Stimulated activated CD8-positive, alpha-beta memory T cell treated with anti-CD3 and anti-CD28 coated beads, Interleukin-15, amount 100 ng/mL, for 48 hours (primary cell): Measurements from ENCODE around the gene PDCD10.
A peak's percentile ranks its signal among the peaks of the same experiment; 100 is the strongest.

ENCODE experiments used
- DNase-seq, 2 donors: peaks; one replicate each; pipeline ENCODE4 v3.0.0-alpha.2; 2020; ENCODE audit warnings: low read depth in 2 of 2

The PDCD10 gene

GRCh38 chr3:167734498-167735232, at the start of gene PDCD10:
Gene PDCD10, minus strand, starts transcription at chr3:167734892. Its CDS starts 14,735 bp downstream, at chr3:167720157.
- peak; percentile 93 to 94 for DNase-seq

- DNase-seq, result no peak
Observed at GRCh38 chr3:167783781-167784180, 49.1 kb upstream of the PDCD10 start.

- DNase-seq, result no peak
Observed at GRCh38 chr3:167780214-167780883, 45.7 kb upstream of the PDCD10 start.

- no peak for DNase-seq
Observed at GRCh38 chr3:167777356-167777755, 42.7 kb upstream of the PDCD10 start.

- no peak for DNase-seq
Observed at GRCh38 chr3:167776066-167776685, 41.5 kb upstream of the PDCD10 start.

- DNase-seq, result no peak
Observed at GRCh38 chr3:167773584-167773983, 38.9 kb upstream of the PDCD10 start.

GRCh38 chr3:167772992-167773391, 38.3 kb upstream of the PDCD10 start:
- no peak for DNase-seq

GRCh38 chr3:167762296-167762695, 27.6 kb upstream of the PDCD10 start:
- DNase-seq, result no peak

- no peak for DNase-seq
Observed at GRCh38 chr3:167761302-167761701, 26.6 kb upstream of the PDCD10 start.

DNA sequence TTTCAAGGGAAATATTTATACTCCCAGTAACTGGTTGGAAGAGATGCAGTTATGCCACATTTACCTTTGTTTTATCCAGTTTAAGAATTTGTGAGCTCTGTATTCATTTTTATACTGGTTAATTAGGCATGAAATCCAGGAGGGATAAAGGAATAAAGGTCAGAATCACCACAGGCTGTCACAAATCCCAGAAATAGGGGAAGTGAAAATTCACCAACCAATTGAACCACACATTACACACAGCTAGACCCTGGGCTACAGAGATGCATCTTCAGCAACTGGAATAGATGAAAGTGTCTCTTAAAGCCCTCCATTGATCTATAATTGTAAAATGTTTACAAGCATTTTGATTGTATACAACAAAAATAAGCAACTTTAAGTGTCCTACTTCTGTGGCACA, 19.4 kb upstream of the PDCD10 start:
- DNase-seq, result no peak

DNA sequence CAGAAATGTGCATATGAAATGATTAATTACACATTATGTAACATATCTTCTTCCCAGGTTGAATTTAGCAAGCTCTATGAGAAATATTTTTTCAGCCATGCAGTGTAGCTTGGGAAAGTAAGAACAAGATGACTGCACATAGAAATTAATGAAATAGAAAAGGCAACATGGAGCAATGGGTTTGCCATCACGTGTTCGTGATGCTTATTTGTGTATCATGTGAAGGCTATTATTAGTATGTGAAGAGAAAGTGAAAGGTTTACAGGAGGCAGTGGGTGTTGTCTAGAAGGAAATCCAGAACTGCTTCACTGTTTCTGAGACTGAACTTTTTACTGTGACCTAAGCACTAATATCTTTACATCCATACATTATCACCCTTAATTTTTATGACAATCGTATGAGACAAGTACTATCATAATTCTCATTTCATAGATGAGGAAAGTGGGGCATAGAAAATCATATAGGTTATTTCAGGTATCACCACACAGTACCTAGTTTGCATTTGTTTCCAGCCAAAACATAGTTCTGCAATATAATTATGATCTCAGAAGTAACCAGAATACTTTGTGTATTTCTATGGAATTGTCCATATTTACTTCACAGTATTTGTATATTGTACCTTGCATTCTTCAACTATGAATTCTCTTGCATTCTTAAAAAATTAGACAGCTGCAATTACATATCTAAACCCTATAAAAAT, 15.7 kb upstream of the PDCD10 start:
- no peak for DNase-seq

DNA sequence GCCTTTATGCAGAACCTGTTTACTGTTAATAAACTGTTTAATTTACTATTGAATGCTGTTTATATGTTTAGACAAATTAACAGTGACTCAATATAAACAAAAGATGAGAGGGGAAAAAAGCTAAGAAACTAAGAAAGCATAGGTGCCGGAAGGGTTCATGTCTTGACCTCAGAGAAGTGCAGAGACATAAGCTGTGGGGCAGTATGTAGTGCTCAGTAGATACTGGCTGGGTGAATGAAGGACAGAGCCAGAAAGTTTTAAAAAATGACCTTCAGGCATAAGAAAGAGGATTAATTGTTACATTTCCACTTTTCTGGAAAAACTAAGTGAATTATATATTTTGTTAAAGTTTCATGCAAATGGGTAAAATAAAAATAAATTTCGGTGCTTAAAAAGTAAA, 15.0 kb upstream of the PDCD10 start:
- DNase-seq, result no peak

DNA sequence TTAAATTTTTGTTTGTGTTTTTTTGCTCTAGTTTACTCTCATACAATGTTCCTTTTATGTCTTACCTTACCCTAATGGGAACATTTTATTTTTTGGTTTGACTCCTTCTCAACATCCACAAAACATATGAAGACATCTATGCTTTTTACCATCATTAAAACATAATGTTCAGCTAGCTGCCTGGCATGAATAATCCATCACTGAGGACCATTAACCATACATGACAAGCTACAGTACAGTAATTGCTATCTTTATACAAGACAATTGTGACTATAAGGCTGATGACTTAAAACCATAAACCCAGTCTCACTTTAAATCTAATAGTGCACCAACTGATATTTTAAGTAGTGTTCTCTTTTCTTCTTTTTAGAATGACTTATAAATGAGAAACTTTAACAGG, 14.5 kb upstream of the PDCD10 start:
- no peak for DNase-seq

DNA sequence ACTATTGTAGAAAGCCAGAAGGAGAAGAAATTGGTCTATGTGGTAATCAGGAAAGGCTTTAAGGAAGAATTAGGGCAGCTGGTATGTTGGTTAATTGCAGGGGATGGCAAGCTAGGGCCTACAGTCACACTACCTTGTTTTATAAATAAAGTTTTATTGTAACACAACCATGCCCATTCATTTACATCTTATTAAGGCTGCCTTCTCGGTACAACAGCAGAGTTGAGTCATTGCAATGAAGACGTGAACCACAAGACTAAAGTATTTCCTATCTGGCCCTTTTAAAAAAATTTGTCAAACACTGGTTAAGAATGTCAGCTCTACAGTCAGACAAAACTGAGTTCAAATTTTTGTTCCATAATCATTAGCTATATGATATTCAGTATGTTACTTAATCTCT, 9.1 kb upstream of the PDCD10 start:
- DNase-seq, result no peak

- DNase-seq, result no peak
Observed at GRCh38 chr3:167742338-167742737, 7.6 kb upstream of the PDCD10 start.

DNA sequence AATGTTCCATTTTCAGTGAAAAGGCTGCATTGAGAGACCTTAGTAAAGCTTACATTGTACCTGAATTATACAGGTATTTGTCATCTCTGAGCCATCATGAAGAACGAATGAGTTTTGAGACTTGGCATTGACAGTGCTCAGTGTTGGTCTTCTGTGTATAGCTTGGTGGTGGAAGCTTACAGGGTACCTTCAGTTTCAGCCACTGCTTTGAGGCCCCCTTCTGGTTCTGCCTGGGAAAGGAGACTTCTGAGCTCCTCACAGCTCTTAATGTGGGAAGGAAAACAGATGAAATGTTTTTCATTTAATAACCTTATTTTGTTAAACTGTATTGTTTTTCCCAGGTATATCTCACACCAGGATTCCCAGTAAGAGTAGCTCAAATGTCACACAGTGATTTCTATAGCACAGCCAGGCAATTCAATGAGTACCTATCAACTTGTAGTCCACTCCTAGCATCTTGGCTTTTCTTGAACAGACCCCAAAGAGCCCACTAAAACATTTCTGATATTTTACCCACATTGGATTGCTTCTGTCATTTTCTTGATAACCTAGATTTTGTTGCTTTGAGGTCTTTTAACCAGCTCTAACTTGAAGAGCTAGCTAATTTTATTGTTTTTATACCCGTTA, 6.4 kb upstream of the PDCD10 start:
- DNase-seq, result no peak

DNA sequence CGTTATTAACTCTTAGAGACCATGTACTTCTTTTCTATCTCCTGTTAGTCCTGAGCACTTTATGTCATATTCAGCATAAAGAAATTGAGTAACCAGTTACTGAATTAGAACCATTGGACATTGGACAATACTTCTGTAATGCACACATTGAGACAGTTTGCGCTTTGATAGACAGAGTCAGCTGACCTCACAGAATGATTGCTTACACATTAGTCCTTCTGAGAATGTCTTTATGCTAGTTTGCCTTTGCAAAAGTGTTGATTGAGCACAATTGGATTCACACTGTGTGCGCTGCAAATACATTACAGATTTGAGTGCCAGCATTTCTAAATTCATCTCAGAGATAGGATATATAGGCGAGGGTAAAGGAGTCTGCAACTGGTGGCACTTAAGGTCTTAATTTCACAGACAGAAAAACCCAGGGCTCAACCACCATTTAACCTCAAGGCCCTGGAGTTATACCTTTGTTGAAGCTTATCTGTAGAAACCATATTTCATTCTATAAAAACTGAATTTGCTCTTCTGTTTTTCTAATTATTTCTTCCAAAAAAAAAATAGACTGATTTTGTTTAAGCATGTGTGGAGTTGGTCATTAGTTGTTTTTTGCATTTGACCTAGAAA, 4.6 kb upstream of the PDCD10 start:
- DNase-seq, result no peak

- no peak for DNase-seq
Observed at GRCh38 chr3:167738037-167738436, 3.3 kb upstream of the PDCD10 start.

DNA sequence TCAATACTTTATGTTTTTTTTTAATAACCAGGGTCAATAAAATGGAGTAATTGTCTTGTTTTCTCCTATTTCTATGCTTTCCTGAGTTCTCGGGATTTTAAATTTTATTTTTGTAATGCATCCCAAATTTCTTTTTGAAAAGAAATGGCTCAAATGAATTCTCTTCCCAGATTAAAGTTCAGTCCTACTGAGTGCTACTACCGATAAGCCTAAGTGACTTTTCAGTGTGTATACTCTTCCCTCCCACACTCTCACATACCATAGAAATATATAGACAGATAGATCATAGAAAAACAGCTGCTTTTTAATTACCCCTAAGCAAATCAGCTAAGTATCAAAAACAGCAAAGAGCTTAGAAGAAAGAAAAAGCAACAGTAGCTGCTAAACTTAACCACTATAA, 2.3 kb upstream of the PDCD10 start:
- DNase-seq, result no peak

DNA sequence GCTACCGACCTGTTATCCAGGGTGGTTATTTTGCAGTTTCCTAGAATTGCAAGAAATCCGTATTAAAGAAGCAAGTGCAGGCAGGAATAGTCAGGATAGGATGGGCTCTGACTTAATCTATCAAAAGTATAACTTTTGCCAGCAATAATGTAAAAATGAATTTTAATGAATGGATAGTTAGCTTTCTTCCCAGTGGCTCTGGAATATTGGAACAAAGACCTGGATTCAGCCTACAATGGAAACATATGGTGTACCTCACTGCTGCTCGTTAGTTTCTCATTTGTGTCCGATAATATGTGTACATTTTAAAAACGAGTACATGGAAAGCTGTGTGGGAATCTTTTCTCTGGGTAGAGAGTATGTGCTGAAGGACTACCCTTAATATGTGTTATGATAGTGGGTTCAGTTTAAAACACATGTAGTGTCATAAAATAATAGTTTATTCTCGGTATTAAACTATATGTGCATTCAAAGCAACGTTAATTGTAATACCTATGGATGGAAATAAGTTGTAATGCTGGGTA, 1.6 kb upstream of the PDCD10 start:
- no peak for DNase-seq
